Stomach (tissue), 9 donors: ENCODE data around the gene RIPOR3. TPM values are rescaled to one million over a fixed set of nuclear protein-coding genes. Genes with fewer than 3 reads are reported as not detected.

Experiments
- DNase-seq, 2 donors: peaks; one replicate each; pipeline versions ENCODE4 v3.0.0 to v3.0.0-alpha.2; 2013 to 2019
- H3K27ac ChIP-seq, 5 donors: fragments of 200-600 bp in 4 of 5; sonication (generic) in 4 of 5; one replicate each; pipeline ENCODE4 v1.5.1; 2013 to 2019; ENCODE audit warnings: mild to moderate bottlenecking in 1 of 5, moderate library complexity in 1 of 5
- H3K27me3 ChIP-seq, 3 donors: fragments of 200-600 bp; sonication (generic); one replicate each; pipeline ENCODE4 v1.5.1; 2017 to 2019; ENCODE audit warnings: mixed run types in 1 of 3
- H3K36me3 ChIP-seq, 4 donors: fragments of 200-600 bp; sonication (generic); 1 replicate in 3 of 4; 2 replicates in 1 of 4; pipeline ENCODE4 v1.5.1; 2016 to 2019
- H3K4me1 ChIP-seq, 4 donors: fragments of 200-600 bp; sonication (generic); one replicate each; pipeline ENCODE4 v1.5.1; 2016 to 2019
- H3K4me3 ChIP-seq, 4 donors: fragments of 200-600 bp; sonication (generic) in 3 of 4; one replicate each; pipeline ENCODE4 v1.5.1; 2016 to 2019; ENCODE audit warnings: mild to moderate bottlenecking in 1 of 4
- H3K9me3 ChIP-seq, 4 donors: fragments of 200-600 bp; sonication (generic); one replicate each; pipeline ENCODE4 v1.5.1; 2016 to 2019
- EP300 ChIP-seq: sonication (generic); formaldehyde crosslinking; IDR thresholded peaks from one replicate; pipeline ENCODE4 v1.6.1; 2017; ENCODE audit warnings: antibody characterized with exemption
- POLR2A ChIP-seq, 4 donors: fragments of 450-650 bp; IDR thresholded peaks; one replicate each; pipeline ENCODE4 v1.6.1; 2016; ENCODE audit warnings: antibody characterized with exemption in 4 of 4, control low read depth in 2 of 4, mild to moderate bottlenecking in 1 of 4, moderate library complexity in 1 of 4
- POLR2AphosphoS5 ChIP-seq, 3 donors: sonication (generic); formaldehyde crosslinking; IDR thresholded peaks; one replicate each; pipeline ENCODE4 v1.6.1; 2016; ENCODE audit warnings: antibody characterized with exemption in 3 of 3
- WGBS, 5 donors: extraction: QIAGEN DNeasy Blood & Tissue Kit in 3 of 5; methylation state at CpG; one replicate each; pipeline versions ENCODE4 v1.1.5 to v1.1.7; 2013 to 2018; 5-methylcytosine and 5-hydroxymethylcytosine counted together
- intact Hi-C: fragments of 100-400 bp; cut with DNase I; formaldehyde crosslinking; loops from one replicate; pipeline ENCODE4 v1.15.1; 2023; ENCODE audit warnings: low total_unique reads
- polyA plus RNA-seq, 3 donors: library from polyadenylated mRNA; stranded (reverse); fragments of 200-250 nt; gene quantifications; one replicate each; pipeline ENCODE4 v1.2.3, GENCODE V29; 2013
- total RNA-seq, 5 donors: library from RNA; depleted of rRNA; stranded (reverse); fragments of >200 nt; gene quantifications; one replicate each; pipeline versions ENCODE4 v1.1.0 to v1.2.3, GENCODE V29; 2014 to 2016
- TF ChIP-seq, protein P1 (sequence below), 7 experiments: fragments of 450-650 bp in 4 of 7; fragments of 200-600 bp in 3 of 7; sonication (generic) in 3 of 7; IDR thresholded peaks; one replicate each; pipeline ENCODE4 v1.5.1; 2016 to 2019; ENCODE audit warnings: antibody characterized with exemption in 7 of 7, control low read depth in 2 of 7, mild to moderate bottlenecking in 1 of 7
- donor health status: healthy with polysubstance abuse.
- donor health status: Bipolar disorder and iron deficiency.
- donor health status: healthy.

Gene RIPOR3
- total and polyA plus RNA-seq, 8 donors = 4.4 to 61.1 (median 8.2) TPM

DNA sequence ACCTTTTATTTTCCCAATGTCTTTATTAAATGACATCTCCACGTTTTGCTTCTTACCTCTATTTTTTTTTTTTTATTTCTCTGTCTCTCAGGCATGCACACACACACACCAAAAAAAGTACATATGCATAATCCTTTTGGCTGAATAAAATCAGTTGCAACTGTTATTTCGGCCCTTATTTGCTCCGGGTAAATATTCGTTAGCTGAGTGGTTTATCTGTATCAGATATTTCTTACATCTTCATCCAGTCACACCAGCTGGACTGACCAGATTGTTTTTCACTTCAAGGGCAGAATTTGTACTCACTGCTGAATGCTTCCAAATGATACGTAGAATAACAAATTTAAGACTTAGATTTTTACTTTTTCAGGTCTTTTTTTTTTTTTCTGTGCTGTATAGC, 135.7 kb downstream of the RIPOR3 start:
- no peak for DNase-seq
- peaks cover 11 to 67% (median 39%) of the 10 kb centered on the region in 4 donors for H3K4me1 ChIP-seq
- no peak overlapping the region for H3K27ac ChIP-seq
- intact Hi-C loops = no loop called here
- H3K4me3 ChIP-seq = no peak overlapping the region
- TF ChIP-seq POLR2A (IDR thresholded peaks at IDR 0.05) (no peak), EP300 (no peak), POLR2AphosphoS5 (IDR thresholded peaks at IDR 0.05) (no peak)
- TF ChIP-seq, protein P1, sequence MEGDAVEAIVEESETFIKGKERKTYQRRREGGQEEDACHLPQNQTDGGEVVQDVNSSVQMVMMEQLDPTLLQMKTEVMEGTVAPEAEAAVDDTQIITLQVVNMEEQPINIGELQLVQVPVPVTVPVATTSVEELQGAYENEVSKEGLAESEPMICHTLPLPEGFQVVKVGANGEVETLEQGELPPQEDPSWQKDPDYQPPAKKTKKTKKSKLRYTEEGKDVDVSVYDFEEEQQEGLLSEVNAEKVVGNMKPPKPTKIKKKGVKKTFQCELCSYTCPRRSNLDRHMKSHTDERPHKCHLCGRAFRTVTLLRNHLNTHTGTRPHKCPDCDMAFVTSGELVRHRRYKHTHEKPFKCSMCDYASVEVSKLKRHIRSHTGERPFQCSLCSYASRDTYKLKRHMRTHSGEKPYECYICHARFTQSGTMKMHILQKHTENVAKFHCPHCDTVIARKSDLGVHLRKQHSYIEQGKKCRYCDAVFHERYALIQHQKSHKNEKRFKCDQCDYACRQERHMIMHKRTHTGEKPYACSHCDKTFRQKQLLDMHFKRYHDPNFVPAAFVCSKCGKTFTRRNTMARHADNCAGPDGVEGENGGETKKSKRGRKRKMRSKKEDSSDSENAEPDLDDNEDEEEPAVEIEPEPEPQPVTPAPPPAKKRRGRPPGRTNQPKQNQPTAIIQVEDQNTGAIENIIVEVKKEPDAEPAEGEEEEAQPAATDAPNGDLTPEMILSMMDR (IDR thresholded peaks at IDR 0.05) = no peak
- H3K9me3 ChIP-seq = no peaks in the 10 kb centered on the region
- no peaks in the 10 kb centered on the region for H3K27me3 ChIP-seq
- peaks cover 0 to 6% (median 0%) of the 10 kb centered on the region in 4 donors for H3K36me3 ChIP-seq
- 20 to 55% (median 39%) methylated on average over 5 of the region's 5 CpGs for WGBS, 5 donors

DNA sequence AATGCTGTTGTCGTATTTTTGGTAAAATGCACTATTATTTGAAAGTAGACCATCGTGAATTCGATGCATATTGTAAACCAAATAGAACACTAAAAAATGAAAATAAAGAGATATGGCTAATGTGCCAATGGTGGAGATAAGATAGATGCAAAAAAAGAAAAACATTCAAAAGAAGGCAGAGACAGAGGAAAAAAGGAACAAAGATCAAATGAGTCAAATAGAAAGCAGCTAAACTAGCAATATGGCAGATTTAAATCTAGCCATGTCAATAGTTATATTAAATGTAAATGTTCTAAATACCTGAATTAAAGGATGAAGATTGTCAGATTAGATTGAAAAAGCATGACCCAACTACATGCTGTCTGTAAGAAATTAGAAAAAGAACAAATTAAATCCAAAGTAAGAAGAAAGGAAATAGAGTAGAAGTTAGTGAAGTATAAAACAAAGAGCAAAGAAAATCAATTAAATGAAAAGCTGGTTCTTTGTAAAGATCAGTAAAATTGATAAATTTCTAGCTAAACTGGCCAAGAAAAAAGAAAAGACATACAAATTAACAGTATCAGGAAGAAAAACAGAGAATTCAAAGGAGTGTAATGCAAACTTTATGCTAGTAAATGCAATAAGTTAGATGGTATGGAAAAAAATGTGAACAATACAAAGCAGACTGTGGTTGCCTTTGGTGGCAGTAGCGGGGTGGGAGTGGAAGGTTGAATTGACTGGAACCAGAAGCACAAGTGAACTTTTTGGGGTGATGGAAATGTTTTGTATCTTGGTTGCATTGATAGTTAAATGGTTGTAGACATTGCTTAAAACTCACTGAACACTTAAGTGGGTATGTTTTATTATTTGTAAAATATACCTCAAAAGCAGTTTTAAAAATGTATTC, 136.4 kb downstream of the RIPOR3 start:
- intact Hi-C loops = no loop called here
- Histone ChIP-seq H3K9me3 (no peaks in the 10 kb centered on the region), H3K27ac (no peak overlapping the region), H3K4me1 (peaks cover 5 to 66% (median 37%) of the 10 kb centered on the region in 4 donors), H3K4me3 (no peak overlapping the region), H3K27me3 (no peaks in the 10 kb centered on the region), H3K36me3 (peaks cover 0 to 8% (median 0%) of the 10 kb centered on the region in 4 donors)
- WGBS, 5 donors = 93 to 97% (median 96%) methylated on average over 4 of the region's 4 CpGs
- no peak for DNase-seq
- TF ChIP-seq EP300 (no peak), POLR2AphosphoS5 (IDR thresholded peaks at IDR 0.05) (no peak), POLR2A (IDR thresholded peaks at IDR 0.05) (no peak)
- TF ChIP-seq, protein P1 (IDR thresholded peaks at IDR 0.05) = no peak

DNA sequence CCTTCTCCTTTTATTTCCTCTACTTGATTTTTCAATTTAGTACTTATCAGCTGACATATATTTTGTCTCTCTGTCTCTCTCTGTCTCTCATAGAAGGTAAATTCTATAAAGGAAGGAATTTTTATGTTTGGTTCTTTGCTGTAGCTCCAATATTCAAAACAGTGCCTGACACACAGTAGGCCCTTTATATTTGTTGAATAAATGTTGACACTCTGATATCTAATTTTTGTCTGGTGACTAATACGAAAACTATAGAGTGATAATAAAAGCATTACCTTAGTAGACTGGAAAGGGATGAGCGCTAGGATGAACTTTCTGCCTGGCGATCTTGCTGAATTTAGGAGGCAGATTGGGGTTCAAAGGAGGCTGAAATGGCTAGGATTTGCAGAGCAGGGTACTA, 138.4 kb downstream of the RIPOR3 start:
- DNase-seq = no peak
- Histone ChIP-seq H3K9me3 (no peaks in the 10 kb centered on the region), H3K4me3 (no peak overlapping the region), H3K27me3 (no peaks in the 10 kb centered on the region), H3K27ac (no peak overlapping the region), H3K36me3 (peaks cover 0 to 21% (median 6%) of the 10 kb centered on the region in 4 donors), H3K4me1 (peaks cover 6 to 80% (median 44%) of the 10 kb centered on the region in 4 donors)
- TF ChIP-seq EP300 = no peak
- no peak for TF ChIP-seq POLR2AphosphoS5 (IDR thresholded peaks at IDR 0.05)
- TF ChIP-seq POLR2A (IDR thresholded peaks at IDR 0.05) = no peak
- TF ChIP-seq, protein P1 (IDR thresholded peaks at IDR 0.05) = no peak
- intact Hi-C loops = no loop called here
- 93 to 97% (median 95%) methylated on average over 3 of the region's 3 CpGs for WGBS, 5 donors

DNA sequence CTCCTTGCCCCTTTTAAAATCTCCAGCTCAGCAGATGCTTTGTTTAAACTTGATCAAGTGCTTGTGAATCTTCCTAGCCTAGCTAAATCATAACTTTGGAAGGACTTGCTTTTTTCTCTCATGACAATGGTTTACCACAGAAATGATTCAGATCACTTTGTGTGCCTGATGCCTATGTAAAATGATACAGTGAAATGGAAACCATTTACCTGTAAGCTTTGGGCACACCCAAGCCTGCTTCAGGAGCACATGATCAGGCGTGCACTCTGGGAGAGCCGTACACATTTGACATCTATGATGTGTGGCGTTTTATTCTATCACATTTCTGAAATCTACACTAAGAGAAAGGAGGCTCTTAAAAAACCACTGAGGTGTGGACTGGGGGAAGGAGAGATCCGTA, 140.1 kb downstream of the RIPOR3 start:
- intact Hi-C loops = no loop called here
- no peak for TF ChIP-seq POLR2AphosphoS5 (IDR thresholded peaks at IDR 0.05)
- no peak for TF ChIP-seq POLR2A (IDR thresholded peaks at IDR 0.05)
- no peak for TF ChIP-seq EP300
- TF ChIP-seq, protein P1 (IDR thresholded peaks at IDR 0.05) = no peak
- H3K27ac ChIP-seq = no peak overlapping the region
- H3K36me3 ChIP-seq = peaks cover 0 to 15% (median 6%) of the 10 kb centered on the region in 4 donors
- peaks cover 18 to 80% (median 47%) of the 10 kb centered on the region in 4 donors for H3K4me1 ChIP-seq
- H3K4me3 ChIP-seq = no peak overlapping the region
- WGBS, 5 donors = 86 to 97% (median 87%) methylated on average over 4 of the region's 4 CpGs
- H3K27me3 ChIP-seq = no peaks in the 10 kb centered on the region
- no peak for DNase-seq
- no peaks in the 10 kb centered on the region for H3K9me3 ChIP-seq
